ENCODE results near the gene CD38.

The CD38 gene

DNA sequence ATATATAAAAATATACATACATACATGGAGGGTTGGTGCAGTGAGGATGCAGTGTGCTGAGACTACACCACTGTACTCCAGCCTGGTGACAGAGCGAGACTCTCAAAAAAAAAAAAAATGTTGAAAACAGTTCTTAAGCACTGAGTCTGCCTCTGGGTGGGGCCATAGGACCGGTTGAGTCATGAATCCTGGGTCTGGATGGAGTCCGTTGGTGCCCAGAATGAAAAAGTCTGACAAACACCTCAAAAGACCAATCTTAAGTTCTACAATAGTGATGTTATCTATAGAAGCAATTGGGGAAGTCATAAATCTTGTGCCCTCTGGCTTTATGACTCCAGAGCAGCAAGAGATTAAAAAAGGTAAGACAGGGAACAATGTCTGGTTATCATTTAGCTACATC, 90.0 kb downstream of the CD38 start:
- DNase-seq (ENCODE audit: low spot score), result no peak

DNA sequence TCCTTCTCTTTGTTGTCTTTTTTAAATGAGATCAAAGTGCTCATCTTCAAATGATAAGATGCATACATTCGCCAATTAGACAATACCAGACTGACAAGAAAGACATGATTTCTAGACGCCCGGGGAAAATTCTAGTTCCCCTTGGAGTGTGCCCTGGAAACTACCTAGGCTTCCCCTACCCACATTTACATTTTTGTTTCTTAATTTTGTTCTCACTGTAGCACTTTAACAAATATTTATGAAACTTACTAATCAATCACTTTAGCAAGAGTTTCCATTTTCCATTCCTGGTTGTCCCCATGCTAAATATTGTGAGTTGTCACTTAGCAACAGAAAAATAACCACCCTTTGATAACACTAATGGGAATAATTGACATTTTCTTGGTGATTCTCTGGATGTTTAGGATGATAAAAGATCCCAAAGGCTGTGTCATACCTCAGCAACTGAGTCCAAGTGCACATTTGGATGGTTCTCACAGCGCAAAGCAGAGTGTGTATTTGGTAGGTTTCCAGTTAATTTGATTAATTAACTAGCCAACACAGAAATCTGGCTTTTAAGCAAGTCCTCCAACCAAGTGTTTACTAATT, 90.8 kb downstream of the CD38 start:
- DNase-seq (ENCODE audit: low spot score), result no peak

DNA sequence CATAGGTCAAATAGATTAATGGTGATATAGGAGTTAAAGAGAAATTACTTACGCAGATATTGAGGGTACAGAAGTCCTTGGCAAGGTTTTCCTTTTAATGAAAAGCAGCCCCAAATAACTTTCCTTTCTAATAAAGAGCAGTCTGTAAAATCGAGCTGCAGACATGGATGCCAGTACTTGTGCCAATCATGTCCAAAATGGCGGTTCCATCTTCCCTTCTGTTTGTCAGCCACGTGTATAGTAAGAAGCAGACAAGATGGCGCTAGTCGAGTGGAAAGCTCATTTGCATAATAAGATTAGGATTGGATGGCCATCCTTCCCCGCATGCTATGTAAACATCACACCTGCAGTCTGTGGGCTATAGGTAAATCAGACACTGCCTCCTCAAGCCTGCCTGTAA, 92.0 kb downstream of the CD38 start:
- DNase-seq (ENCODE audit: low spot score), result no peak

DNA sequence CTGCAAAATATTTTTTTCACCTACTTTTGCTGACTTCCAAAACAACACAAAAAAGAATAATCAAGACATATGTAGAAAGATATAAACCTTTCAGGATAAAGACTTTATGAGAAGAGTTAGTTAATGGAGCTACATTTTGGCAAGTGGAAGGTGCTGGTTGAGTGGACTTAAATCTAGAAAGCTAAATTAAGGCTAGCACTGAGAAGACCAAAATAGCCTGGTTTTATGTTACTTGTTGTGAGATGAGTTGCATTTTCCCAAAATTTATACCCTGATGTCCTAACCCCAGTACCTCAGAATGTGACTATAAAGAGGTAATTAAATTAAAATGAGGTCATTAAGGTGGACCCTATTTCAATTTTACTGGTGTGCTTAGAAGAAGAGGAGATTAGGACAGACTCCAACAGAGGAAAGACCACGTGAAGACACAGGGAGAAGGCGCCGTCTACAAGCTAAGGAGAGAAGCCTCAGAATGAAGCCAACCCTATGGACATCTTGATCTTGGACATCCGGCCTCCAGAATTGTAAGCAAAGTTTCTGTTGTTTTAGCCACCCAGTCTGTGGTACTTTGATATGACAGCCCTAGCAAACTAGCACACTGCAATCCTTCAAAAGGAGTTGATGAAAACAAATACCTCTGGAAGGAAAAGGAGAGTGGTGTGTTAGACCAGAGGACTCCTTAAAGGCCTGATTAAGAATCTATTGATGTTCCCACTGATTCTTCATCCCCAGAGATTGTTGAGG, 93.0 kb downstream of the CD38 start:
- DNase-seq (ENCODE audit: low spot score), result no peak

- no peak for DNase-seq (ENCODE audit: low spot score)
Observed at GRCh38 chr4:15873117-15873516, 95.0 kb downstream of the CD38 start.

DNA sequence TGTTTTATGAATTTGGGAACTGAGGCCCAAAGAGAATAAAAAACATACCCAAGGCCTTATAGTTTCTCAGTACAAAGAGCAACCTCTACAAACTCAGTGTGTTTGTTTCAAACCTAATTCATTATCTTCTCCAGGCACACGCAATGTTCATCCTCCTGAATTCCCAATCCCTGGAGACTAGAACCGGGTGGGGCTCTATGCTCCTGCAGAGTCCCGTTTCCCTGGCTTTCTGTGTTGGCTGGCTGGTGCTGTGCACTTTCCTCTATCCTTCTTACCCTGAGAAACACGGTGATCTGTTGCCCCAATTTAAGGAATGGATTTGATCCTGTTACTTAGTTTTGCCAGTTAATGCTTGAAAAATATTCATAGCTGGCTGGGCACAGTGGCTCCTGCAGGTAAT, 96.5 kb downstream of the CD38 start:
- DNase-seq (ENCODE audit: low spot score), result no peak

DNA sequence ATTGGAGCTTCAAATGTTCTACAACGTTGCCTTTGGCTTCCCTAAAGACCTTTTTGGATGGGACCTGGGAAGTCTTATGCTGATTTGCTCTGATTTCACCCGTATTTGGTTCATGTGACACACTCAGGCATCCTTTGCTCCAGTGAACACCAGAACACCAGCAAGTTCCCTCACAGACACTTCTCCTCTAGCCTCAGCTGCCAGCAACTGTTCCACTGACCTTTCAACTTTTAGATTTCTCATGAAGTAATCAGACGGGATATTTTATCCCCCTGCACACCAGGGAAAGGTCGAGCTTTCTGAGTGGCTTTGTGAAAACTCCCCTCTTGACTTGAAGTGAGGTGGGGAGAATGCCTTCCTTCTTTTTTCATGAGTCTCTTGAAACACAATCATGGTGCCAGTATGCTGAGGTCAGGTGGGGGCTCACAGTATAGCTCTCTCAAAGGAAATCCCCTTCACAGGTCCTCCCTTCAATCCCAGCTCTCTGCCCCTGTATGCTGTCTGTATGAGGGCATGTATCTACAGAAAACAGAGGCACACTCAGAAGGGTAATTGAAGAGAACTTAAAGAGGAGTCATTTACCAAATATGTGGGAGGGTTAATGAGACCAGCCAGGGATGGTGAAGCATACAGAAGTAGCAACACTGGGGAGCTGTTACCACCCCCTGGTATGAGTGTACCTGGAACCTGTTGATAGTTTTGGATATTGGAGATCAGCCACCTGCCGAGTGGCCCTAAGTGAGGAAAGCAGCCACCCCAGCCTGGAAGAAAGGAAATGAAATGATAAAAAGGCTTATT, 97.7 kb downstream of the CD38 start:
- no peak for DNase-seq (ENCODE audit: low spot score)

DNA sequence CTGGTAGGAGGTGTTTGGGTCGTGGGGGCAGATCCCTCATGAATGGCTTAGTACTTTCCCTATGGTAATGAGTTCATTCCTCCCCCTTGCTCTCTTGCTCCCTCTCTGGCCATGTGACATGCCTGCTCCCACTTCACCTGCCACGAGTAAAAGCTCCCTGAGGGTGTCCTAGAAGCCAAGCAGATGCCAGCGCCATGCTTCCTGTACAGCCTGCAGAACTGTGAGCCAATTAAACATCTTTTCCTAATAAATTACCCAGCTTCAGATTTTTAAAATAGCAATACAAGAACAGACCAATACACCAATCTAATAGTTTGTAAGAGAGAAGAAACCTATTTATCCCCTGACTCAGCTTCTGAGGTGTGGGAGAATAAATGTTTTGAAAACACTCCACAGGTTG, 99.9 kb downstream of the CD38 start:
- no peak for DNase-seq (ENCODE audit: low spot score)

GRCh38 chr4:15881820-15882219, 103.7 kb downstream of the CD38 start:
- DNase-seq (ENCODE audit: low spot score), result no peak

DNA sequence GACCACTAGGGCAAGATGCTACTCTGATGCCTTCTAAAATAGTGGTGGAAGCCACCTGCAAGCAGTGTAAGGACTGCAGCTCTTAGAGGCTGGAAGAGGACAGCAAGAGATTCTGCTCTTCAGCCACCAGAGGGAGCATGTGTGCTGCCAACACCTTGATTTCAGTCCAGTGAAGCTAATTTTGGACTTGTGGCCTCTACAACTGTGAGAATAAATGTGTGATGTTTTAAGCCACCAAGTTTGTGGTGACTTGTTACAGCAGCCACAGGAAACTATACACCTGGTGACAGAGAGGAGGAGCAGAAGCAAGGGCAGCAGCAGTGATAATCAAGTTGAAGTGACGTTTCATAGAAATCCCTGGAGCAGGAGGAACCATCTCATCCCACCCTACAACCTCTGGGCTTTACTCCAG, 104.6 kb downstream of the CD38 start:
- DNase-seq (ENCODE audit: low spot score), result peak; percentile 56

GRCh38 chr4:15883610-15884243, 105.6 kb downstream of the CD38 start:
- no peak for DNase-seq (ENCODE audit: low spot score)

DNA sequence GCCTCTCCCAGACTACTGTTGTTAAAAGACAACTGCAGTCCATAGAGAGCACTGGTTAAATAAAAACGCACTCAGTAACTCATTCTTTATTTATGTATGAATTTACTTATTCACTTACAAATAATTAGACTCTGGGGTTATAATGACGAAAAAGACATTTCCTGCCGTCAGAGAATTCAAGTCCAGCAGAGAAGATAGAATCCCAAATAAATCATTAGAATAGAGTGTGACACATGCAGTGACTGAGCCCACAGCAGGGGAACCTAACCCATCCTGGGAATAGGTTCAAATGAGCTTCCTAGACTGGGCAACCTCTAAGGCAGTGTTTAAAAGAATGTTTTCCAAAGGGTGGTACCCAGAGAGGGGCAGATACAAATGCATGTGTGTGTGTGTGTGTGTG, 106.5 kb downstream of the CD38 start:
- DNase-seq (ENCODE audit: low spot score), result no peak

GRCh38 chr4:15885422-15885821, 107.3 kb downstream of the CD38 start:
- no peak for DNase-seq (ENCODE audit: low spot score)

DNA sequence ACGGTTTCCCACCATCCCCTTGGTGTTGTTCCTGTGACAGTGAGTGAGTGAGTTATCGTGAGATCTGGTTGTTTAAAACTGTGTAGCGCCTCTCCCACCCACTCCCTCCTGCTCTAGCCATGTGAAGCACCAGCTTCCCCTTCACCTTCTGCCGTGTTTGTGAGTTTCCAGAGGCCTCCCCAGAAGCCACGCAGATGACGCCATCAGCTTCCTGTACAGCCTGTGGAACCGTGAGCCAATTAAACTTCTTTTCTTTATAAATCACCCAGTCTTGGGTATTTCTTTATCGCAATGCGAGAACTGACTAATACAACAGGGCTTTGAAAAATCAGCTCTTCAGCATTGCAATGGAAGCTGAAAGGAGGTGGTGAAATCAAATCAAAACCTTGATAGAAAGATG, 110.4 kb downstream of the CD38 start:
- DNase-seq (ENCODE audit: low spot score), result no peak

DNA sequence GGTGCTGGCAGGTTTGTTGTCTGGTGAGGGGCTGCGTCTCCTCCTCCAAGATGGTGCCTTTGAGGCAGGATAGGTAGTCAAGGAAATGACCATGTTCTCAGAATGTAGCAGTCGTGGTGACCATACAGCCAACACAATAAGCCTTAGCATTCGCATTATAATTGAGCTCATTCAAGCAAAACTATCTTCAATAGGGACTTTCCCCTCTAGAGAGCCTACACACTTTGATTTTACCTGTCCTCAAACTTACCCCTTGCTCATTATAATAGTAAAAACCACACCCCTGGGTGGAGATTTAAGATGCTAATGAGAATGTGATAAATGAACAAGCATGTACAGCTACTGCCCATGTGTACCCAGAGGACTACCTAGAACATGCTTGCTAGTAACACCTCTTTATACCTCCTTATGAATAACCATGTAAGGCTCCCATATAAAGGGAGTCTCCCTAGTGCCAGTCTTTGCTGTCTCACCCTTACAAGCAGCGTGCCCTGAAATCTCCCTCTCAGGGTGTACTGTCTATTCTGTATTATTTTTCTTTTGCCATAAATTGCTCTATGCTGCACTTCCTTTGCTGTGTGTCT, 112.2 kb downstream of the CD38 start:
- DNase-seq (ENCODE audit: low spot score), result no peak

DNA sequence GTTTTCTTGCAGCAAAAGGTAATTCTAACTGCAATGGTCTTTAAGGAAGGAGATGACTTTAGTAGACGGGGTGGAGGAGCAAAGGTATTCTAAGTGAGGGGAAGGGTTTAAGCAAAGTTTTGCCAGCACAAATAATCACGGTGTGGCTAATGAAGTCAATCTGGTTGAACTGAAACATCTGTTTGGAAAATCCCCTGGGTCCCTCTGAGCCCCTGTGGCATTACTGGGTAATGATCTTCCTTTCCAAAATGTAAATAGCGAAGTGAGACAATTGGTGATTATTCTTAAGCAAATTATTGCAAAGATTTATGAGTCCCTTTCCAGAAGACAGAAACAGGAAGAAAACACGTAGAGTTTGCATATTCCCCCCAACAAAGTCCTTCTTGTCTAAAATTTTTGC, 113.2 kb downstream of the CD38 start:
- no peak for DNase-seq (ENCODE audit: low spot score)

GRCh38 chr4:15893962-15894361, 115.8 kb downstream of the CD38 start:
- no peak for DNase-seq (ENCODE audit: low spot score)

DNA sequence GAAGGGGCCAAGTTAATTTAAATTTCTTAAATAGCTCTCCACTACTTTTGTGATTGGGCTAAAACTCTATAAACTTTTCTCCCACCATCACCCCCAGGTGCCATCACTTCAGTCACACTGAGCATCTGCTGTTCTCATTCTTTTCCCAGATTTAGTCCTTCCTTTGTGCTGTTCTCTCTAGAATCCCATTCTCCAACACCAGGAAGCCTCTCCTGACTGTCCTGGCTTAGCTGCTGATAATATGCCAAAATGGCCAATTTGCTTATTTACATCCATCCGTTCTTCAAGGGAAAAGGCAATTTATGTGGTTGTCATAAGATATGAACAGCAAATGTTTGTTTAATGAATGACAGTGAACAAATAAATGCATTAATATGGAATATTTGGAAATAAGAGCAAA, 116.3 kb downstream of the CD38 start:
- no peak for DNase-seq (ENCODE audit: low spot score)

DNA sequence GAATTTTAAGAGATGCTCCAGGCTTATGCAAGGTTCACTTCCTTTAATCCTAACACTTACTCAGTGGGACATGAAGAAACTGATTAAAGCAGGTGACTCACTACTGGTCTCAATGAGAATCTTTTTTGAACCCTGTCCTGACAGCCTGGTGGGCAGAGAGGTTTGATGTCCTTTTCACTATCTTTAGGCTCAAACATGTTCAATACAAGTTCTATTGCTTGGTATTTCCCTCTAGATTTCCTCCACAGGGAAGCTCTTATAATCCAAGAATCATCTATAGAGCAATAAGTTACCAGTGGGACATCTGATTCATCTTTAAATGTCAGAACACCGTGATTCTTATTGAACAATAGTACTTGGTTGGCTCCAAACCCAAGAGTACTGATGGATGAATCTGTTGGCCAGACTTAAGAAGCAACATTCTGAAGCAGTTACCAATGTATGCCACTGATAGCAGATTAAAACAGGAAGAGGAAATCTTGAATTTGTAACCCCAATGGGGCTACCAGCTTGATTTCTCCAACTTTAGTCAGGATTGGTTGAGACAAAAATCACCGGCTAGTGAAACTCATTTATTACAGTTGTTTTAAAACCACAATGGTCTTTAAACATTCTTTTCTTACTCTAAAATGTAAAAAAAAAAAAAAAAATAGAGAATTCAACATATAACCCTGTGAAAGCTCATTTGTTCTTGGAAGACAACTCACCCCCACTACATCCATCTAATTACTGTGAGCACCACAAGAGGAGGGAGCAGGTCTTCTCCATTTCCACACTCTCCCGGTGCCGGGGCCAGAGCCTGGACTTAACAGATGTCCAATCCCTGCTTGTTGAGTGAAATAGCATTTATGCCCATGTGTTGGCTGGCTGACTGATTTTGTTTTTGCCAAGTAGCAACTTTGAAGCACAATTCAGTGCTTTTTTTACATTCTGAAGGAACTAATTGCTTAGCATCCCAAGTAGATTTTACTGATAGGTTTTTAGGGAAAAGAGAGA, 117.1 kb downstream of the CD38 start:
- DNase-seq (ENCODE audit: low spot score), result no peak

DNA sequence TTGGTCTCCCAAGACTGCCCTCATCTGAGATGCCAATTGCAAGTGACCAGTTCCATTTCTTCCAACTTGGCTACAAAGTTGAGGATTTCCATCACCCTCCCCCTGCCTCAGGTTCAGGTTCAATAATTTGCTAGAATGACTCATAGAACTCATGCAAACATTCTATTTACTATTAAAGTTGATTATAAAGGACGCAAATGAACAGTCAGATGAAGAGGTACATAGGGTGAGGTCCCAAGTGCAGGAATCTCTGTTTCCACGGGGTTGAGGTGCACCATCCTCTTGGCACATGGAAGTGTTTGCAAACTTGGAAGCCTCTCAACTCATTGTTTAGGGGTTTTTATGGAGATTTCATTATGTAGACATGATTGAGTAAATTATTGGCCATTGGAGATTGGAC, 119.4 kb downstream of the CD38 start:
- DNase-seq (ENCODE audit: low spot score), result no peak

GRCh38 chr4:15898902-15899301, 120.8 kb downstream of the CD38 start:
- DNase-seq (ENCODE audit: low spot score), result no peak

All from CD4-positive, alpha-beta T cell treated with Interleukin-2 at 100 ng/mL for 4 hours (primary cell).